NCI-H1436 (cell line): ENCODE data around the gene SLC22A1.
"Not testable (repeated sequence)": the region's sequence is repeated elsewhere in the genome, so short reads cannot be mapped to it uniquely, and the experiment has no call there.

Source experiments
- DNase-seq: peaks from one replicate; lab custom pipeline; 2025; lab: John Stamatoyannopoulos, UW

Gene SLC22A1

DNA sequence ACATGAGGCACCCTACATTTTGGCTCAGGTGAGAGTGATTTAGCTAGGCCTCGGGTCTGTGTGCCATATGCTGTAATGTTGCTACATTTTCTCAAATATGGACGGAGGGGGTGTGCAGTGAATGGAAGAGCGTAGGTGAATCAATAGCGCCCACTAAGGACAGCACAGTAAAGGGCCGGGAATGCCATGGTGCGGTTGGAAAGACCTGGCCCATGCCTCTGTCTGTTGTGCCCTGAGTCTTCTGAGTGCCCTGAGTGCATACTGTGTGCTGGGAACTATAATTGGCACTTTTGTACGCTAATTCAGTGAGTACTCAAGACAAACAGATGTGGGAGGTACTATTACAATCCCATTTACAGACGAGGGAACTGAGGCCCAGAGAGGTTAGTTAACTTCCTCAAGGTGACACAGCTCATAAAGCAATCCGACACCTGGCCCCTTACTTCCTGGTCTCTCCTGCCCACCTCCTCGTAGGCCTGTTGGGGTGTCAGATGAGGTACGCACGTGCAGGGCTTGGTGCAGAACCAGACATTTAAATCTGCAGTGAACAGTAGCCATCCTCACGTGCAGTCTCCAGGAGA is 17.3 kb downstream of the SLC22A1 start:
- DNase-seq = no peak

DNA sequence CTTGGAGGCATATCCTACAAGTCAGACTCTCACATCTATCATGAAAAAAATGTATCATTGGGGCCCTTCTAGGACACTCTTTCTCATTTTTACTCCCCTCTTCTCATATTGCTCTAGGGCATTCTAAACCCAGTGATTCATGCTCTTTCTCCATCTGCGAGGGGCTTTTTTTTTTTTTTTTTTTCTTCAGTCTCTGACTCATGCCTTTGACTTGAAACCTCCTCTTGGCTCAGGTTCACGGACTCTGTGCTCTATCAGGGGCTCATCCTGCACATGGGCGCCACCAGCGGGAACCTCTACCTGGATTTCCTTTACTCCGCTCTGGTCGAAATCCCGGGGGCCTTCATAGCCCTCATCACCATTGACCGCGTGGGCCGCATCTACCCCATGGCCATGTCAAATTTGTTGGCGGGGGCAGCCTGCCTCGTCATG is 17.8 kb downstream of the SLC22A1 start:
- DNase-seq = no peak

DNA sequence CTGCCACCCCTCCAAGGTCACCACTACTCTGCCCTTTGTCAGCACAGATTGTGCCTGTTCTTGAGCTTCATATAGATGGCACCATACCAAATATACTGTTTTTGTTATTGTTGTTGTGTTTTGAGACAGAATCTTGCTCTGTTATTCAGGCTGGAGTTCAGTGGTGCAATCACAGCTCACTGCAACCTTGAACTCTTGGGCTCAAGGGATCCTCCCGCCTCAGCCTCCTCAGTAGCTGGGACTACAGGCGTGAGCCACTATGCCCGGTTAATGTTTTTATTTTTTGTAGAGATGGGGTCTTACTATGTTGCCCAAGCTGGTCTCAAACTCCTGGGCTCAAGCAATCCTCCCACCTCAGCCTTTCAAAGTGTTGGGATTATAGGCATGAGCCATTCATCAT is 18.9 kb downstream of the SLC22A1 start:
- not testable (repeated sequence) for DNase-seq

DNA sequence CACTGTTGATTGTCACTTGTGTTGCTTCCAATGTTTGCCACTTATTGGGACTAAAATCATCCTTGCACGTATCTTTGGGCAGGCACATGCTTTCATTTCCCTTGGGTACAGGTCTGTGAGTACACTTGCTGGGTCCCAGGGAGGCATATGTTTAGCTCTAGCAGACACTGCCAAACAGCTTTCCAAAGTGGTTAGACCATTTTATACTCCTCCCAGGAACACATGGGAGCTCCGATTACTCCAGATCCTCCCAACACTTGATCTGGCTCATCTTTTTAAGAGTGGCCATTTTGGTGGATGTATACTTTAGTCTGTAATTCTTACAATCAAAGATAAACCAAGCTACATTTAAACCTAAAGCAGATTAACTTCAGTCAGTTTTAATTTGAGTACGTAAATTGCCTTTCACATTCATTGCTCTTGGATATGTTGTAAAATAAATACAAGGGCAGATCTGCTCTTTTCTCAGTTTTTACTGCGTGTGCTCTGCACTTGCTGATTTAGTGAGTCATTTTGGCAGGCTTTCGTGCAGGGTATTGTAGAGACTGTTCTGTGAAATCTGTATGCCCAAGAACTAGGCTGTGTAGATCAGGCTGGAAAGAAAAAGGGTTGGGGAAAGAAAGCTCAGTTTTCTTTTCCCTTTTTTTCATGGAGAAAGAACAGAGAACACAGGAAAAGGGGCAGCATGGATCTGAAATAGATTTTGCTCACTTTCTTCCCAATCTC is 19.5 kb downstream of the SLC22A1 start:
- no peak for DNase-seq

DNA sequence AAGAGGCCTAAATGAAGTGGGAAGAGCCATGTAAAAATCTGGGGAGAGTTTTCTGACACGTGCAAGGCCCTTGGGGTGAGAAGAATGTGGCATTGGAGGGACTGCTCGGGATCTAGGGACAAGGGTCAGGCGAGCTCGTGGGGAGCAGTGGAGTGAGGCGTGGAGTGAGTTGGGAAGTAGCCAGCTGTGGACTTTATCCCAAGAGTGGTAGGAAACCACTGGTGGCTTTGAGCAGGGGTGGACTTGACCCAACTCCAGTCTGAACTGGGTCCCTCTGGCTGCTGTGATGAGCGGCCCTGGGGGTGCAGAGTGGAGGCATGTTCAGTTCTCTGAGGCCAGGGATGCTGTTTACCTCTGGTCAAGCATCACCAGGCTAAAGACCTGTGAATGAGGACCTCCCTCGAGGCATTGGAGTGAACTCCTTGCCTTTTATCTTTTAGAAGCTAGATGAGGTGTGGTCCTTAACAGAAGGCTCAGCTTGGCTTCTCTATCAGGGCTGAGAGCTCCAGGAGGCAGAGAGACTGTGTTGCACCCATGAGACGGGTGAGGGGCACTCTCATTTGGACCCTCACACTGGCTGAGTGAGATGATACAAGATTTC is 20.6 kb downstream of the SLC22A1 start:
- DNase-seq = no peak

DNA sequence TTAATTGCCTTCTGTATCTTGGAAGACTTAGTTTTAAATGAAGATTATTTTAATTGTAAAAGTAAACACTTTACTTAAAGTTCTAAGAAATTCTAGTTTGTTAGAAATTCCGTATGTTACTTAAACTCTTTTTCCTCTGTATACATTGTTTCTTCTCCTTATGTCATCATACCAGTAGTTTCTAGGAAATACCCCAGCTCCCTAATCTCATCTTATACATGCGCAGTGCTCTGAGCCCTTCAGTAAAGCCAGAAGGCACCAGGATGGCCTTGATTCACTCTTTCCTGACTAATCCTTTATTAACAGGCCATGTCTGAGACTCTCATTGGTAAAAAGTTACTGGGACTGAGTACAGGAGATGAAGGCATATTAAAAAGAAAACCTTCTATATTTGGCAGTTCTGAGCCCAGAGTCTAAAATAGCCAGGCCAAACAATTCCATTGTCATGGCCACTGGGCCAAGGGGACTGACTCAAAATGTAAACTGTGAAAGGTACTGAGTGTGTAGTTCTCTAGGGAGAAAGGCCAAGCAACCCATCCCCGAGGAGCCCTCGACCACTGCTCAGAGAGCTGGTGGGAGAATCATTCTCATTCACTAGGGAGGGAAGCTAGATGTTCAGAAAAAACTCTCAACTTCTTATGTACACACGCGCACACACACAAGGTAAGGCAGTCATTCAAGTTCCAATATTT is 25.0 kb downstream of the SLC22A1 start:
- no peak for DNase-seq

DNA sequence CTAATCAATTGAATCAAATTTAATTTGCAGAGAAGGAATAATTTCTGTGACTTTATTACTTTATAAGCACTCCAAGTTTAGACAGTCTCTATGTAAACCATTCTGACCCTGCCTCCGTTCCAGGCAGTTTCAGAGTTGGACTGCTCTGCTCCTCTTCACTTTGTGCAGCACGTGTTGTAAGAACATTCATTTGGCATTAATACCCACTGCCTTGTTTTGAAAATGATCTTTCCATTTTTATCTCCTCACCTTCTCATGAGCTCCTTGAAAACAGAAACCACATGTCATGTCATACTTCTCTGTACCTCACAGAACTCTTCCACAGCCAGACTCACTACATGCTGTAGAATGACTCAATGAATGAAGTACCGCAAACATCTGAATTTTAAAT is 25.5 kb downstream of the SLC22A1 start:
- DNase-seq = no peak

DNA sequence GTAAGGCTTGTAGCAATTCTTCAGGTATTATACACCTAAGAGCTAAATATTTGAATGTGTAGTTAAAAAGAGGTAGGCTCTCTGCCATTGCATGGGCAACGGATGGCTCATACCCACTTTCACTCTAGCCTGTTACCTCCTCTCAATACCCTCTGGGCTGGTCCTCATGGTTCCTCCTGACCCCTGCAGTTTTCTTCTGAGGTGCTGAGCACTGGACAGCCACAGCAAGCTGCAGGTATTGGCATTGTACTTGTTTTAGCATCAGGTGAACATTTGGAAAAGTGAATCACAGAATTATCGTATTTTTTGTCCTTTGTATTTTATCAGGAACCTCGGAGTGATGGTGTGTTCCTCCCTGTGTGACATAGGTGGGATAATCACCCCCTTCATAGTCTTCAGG is 32.9 kb downstream of the SLC22A1 start:
- no peak for DNase-seq

DNA sequence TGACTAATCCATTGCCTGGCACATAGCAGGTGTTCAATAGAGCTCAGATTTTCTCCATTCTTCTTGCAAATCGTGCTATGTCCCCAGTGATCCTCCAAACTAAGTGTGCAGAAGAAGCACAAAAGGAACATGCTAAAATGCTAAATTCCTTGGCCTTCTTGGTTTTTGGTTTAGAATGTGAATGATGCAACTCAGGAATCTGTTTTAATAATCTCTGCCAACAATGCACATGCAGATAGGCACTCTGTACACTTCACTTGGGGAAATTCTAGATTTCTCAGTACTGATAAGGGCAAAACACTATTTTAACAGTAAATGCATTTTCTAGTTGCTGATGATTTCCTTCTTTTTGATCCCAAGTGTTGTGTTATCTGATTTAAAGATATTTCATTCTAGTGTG is 35.2 kb downstream of the SLC22A1 start:
- DNase-seq = no peak

DNA sequence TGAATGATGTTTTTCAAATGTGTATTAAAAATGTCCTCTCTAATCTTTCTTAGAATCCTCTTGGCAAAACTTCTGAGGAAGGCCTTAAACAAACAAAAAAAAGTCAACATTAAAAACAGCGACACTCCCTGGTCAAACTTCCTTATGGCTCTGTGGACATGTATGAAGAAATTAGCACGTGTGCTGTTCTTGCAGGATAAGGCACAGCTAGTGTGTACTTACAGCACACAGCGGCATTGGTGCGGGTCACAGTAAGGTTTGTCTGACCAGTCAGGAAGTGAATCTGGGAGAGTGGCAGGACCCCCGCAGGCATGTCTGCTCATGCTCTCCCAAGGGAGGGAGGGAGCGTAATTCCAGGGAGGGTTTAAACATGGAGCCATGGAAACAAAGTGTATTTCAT is 38.8 kb downstream of the SLC22A1 start:
- DNase-seq = no peak

DNA sequence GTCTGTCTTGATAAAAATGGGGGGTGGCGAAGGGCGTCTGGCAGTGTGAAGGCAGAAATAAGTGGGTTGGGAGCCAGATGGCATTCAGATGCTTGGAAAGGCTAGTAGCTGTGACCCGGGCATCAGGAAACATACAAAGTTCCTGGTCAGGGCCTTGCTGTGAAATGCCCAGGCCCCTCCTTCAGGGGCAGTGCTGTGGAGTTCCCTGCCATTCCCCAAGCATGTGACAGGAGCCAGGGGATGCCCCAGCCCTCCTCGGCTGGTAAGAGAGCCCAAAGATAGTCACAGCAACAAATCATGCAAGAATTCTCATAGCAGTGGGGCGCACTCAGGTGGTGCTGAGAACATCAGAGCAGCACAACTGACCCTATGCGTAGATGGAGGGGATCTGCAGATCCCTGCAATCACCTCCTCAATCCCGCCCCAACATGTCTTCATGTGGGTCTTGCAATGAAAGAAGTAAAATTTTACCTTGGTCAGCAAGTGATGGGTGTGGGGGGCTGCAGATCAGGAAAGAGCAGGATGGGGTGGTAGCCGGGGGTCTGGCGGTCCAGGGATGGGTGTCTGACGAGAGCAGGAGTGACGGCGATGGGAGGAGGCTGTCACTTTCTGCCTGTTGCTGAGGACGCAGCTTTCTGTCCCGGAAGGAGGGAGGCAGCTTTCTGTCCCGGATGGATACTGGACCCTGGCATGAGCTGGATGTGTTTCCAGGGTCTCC is 39.5 kb downstream of the SLC22A1 start:
- no peak for DNase-seq

DNA sequence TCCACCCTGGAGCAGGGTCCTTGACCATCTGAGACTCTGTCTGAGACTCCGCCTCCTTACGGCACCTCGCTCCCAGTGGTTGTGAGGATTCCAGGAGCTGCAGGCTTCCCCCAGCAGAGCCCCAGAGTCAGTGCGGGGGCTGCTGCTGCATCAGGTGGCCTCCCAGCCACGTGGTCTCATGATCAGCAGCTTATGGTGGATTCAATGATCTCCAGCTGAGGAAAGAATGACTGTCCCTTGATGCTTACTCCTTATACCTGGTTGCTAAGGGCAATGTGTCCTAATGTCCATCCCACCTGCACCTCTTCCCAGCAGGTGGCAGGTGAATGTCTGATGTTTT is 40.0 kb downstream of the SLC22A1 start:
- no peak for DNase-seq

DNA sequence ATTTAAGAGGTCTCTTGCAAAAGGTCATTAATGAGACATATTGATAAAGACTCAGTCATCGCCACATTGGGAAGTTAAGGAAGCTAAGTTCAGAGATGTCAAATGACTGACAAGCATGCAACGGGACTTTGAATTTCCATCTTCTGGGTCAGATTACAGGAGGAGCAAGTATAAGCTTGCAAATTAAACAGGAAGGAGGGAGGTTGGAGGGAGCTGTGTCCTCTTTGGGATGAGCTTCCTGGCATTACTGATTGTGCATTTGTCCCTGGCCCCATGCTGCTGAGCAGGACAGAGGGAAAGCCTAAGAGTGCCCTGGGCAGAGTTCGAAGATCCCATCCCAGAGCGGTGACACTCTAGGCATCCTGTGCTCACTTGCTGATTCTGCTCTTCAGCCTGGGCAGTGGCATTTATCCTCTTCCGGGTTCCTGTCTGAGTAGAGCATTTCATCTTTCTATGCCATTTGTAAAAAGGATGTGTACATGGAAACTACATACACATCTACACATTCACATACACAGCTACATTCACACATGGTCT is 40.5 kb downstream of the SLC22A1 start:
- DNase-seq = no peak

DNA sequence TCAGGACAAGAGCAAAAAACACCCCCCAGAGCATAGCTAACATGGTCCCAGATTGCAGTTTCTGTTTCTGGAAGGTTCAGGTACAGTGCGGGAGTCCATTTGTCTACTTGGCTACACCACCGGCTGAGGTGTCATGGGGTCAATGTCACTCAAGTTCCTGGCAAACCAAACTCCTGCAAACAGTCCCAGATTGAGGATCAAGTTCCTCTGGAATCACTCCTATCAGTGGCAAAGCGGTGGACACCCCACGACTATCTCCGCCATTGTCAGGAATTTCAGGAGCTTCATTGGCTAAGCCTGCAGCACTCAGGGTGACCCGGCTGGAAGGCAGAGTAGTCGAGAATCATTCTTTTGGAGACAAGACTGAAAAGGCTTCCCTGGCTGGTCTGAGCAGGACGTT is 41.8 kb downstream of the SLC22A1 start:
- no peak for DNase-seq

DNA sequence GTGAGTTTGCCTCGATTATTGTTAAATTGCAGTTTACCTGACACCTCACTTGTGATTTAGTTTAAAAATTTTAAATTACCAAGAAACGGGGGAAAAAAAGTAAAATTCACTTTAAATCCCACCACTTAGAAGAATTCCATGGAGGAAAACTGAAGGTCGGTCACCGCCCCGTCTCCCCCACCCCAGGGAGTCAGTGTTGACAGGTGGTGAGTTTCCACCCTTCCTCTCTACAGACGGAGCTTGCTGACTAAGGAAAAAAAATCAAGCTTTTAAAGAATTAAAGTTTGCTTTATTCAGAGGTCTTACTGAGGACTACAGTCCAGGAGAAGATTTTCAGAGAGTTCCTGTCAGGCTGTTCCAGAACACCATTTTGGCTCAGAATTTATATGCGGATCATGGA is 42.3 kb downstream of the SLC22A1 start:
- DNase-seq = no peak

DNA sequence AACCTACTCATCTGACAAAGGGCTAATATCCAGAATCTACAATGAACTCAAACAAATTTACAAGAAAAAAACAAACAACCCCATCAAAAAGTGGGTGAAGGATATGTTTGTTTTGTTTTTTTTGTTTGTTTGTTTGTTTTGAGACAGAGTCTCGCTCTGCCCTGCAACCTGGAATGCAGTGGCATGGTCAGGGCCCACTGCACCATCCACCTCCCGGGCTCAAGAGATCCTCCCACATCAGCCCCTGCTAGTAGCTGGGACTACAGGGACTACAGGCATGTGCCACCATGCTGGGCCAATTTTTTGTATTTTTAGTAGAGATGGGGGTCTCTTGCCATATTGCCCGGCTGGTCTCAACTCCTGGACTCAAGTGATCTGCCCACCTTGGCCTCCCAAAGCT is 44.3 kb downstream of the SLC22A1 start:
- not testable (repeated sequence) for DNase-seq

DNA sequence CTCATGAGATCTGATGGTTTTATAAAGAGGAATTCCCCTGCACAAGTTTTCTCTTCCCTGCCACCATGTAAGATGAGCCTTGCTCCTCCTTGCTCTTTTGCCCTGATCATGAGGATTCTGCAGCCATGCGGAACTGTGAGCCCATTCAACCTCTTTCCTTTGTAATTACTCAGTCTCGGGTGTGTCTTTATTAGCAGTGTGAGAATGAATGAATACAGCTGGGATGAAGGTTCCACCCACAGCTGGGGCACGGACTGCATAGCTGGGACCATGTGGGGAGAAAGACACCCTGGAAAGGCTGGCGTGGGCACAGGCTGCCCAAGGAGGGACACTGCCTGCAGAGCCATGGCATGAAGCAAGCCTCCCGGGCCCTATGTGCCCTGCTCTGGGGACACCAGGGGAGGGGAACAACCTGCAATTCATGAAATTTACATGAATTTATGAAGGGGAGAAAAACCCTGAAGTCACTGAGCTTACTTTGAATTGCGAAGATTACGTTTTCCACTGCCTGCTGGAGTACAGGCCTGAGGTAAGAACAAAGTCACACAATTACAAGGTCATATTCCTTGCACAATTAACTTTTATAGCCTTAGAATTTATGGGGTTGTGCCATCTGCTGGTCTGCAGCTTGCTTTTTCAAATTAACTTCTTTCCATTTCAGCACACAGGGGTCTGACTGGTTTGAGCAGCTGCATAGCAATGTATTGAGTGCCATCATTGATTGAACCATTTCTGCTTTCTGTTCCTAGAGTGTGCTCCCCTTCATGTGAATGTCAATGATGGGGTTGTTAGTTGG is 46.2 kb downstream of the SLC22A1 start:
- DNase-seq = no peak

DNA sequence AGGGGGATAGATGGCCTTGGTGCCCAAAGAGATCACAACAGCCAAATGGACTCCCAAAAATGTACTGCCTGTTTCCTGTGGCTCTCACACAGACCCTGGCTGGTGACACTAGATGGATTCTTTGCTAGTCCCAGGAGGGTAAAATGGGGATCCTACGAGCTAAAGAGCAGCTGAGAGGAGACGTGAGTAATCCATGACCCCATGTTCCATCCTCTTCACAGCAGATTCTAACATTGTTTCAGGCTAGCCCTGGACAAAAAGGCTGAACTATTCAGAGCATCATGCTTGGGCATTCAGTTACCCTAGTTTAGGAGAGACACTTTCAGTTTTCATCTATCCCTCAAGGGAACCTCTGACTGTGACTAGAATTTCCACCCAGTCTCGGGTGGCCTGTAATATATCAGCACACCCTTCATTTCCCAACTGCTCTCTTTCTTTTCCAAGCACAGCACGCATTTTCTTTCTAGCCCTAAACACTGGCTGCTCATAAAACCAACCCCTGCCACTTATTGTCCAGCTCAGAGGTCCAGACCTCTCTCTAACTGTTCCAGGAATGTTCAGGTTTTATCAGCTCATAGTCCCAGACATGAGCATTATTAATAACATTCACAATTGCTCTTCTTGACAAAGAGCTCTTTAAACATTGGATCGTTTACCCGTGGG is 48.5 kb downstream of the SLC22A1 start:
- DNase-seq = no peak

DNA sequence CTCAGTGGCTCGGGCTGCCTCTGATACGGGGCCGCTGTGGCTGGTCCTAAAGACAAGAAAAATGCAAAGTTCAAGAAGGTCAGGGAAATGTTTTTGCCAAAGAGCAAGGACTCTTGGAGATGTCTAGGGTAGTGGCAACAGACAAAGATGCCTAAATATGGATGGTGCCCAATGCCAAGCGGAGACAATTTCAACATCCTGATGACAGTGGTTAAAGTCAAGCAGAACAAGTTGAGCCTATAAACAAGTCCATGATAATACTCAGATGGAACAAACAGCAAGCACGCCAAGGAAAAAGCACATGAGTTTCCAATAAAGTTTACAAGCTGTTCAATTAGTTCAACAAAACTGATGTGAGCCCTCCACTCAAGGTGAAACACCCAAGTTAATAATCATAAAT is 51.1 kb downstream of the SLC22A1 start:
- no peak for DNase-seq

DNA sequence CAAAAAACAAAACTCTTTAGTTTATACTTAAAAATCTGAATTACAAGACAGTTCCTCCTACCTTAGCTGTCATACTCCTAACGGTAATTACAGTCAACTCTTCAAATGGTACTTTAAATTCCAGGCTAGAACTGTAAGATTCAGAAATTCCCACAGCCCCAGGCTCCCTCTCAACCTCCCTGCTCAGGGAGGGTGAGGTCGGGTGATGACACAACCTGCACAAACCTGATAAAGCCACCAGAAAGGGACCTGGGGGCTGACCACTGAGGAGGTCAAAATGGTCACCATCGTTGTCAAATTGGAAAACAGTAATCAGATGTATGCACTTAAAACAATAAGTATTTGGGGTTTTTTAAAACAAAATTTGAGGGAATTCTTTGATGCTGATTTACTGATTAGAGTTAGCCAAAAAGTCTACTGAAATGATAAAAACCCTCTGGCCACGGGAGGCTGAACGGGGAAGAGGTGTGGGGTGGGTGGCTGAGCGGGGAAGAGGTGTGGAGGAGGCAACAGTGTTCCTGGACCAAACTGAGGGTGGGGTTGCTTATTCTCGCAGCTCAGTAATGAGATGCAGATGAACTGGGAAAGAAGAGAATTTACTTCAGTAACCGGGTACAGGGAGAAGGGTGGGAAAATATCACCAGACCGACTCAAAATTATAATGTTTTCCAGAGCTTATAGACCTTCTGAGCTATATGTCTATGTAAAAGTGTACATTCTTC is 52.4 kb downstream of the SLC22A1 start:
- DNase-seq = no peak
